LNCaP clone FGC (cell line): Measurements from ENCODE around the gene MSRB1.
"Not testable (repeated sequence)": the region's sequence is repeated elsewhere in the genome, so short reads cannot be mapped to it uniquely, and the experiment has no call there.

Source experiments
- DNase-seq: peaks from one replicate; pipeline ENCODE4 v3.0.0-alpha.2; 2011; ENCODE audit warnings: low read depth
- H3K4me3 ChIP-seq: 2 replicates; pipeline ENCODE4 v1.5.1; 2011; ENCODE audit warnings: mild to moderate bottlenecking, low read depth, low read length, control low read depth
- TF ChIP-seq, protein P1 (sequence below): IDR thresholded peaks from 2 replicates; pipeline ENCODE4 v1.5.1; 2012; ENCODE audit warnings: mild to moderate bottlenecking; ENCODE audit not compliant: control insufficient read depth, insufficient read depth; ENCODE audit errors: extremely low read depth

The MSRB1 gene

DNA sequence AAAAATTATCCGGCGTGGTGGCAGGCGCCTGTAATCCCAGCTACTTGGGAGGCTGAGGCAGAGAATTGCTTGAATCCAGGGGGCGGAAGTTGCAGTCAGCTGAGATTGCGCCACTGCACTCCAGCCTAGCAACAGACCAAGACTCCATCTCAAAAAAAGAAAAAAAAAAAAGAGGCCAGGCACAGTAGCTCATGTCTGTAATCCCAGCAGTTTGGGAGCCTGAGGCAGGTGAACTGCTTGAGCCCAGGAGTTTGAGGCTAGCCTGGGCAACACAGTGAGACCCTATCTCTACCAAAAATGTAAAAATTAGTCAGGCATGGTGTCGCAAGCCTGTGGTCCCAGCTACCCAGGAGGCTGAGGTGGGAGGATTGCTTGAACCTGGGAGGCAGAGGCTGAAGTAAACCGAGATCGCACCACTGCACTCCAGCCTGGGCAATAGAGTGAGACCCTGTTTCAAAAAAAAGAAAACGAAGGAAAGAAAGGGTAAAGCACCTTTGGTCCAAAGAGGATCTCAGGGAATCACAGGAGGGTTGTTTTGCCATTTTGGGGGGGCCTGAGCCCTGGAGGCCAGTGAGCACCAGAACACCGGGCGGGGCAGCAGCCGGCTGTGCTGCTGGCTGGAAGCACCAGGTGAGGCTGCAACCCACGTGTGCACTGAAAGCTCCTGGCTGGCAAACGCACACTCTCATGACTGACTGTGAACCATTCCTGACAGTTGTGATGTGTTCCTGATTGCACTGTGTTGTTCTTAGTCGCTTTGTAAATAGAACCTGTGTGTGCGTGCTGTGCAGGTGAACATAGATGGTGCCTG is 43.2 kb downstream of the MSRB1 start:
- peak; percentile 74 for DNase-seq

DNA sequence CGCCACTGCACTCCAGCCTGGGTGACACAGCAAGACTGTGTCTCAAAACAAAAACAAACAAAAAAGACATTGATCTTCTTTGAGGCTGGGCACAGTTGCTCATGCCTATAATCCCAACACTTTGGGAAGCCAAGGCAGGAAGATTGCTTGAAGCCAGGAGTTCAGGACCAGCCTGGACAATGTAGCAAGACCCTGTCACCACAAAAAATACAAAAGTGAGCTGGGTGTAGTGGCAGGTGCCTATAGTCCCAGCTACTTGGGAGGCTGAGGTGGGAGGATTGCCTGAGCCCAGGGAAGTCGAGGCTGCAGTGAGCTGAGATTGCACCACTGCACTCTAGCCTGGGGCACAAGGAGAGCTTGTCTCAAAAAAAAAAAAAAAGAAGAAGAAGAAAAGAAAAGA is 45.3 kb downstream of the MSRB1 start:
- not testable (repeated sequence) for DNase-seq, H3K4me3 ChIP-seq

More for the DNA sequence above, 43.2 kb downstream of the MSRB1 start:
- TF ChIP-seq, protein P1, sequence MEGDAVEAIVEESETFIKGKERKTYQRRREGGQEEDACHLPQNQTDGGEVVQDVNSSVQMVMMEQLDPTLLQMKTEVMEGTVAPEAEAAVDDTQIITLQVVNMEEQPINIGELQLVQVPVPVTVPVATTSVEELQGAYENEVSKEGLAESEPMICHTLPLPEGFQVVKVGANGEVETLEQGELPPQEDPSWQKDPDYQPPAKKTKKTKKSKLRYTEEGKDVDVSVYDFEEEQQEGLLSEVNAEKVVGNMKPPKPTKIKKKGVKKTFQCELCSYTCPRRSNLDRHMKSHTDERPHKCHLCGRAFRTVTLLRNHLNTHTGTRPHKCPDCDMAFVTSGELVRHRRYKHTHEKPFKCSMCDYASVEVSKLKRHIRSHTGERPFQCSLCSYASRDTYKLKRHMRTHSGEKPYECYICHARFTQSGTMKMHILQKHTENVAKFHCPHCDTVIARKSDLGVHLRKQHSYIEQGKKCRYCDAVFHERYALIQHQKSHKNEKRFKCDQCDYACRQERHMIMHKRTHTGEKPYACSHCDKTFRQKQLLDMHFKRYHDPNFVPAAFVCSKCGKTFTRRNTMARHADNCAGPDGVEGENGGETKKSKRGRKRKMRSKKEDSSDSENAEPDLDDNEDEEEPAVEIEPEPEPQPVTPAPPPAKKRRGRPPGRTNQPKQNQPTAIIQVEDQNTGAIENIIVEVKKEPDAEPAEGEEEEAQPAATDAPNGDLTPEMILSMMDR: no peak
- no peak overlapping the region; the same call in 1 of the 2 replicates for H3K4me3 ChIP-seq

GRCh38 chr16:1895949-1896675 is 46.9 kb downstream of the MSRB1 start:
- DNase-seq: no peak
- H3K4me3 ChIP-seq: no peak overlapping the region
- TF ChIP-seq, protein P1: no peak

GRCh38 chr16:1895068-1895467 is 47.9 kb downstream of the MSRB1 start:
- TF ChIP-seq, protein P1: no peak
- H3K4me3 ChIP-seq: no peak overlapping the region
- DNase-seq: no peak

DNA sequence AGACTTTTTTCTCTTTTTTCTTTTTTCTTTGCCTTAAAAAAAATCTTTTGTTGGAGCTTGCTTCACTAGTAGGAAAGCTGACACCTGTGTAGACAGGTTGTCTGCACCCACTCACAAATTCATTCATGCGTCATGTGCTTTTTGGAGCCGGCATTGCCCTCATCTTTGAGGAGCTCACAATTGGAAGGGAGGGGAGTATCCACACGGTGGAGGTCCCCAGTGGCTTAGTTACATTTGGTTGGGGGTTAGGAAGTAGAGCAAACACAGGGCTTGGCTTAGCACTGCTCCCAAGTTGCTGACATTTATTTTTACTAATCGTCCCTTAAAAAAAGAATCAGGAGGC is 52.3 kb downstream of the MSRB1 start:
- TF ChIP-seq, protein P1: no peak
- H3K4me3 ChIP-seq: no peak overlapping the region
- no peak for DNase-seq

DNA sequence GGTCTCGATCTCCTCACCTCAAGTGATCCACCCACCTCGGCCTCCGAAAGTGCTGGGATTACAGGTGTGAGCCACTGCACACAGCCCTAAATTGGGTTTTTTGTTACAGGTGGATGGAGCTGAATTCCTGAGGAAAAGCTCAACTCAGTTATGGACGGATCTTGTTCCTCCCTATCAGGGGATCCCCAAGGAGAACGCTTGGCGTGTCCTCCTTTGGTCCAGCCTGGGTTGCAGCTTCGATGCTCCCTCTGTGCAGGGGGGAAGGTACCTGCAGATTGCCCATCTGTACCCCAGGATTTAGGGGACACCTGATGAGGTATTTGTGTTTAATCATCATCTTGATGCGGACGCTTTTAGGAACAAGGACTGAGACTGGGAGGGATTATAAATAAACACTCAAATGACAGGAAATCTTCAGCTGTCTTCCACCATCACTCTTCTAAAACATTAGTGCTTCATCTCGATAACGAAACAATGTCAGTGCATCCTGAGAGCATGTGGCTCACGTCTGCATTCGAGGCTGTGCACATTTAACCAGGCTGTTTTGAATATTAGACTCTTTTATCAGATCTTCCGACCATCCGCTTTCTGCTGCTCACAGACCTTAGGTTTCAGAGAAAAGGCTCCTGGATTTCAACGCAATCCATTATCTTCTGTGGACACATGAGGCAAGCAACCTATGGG is 52.8 kb downstream of the MSRB1 start:
- no peak overlapping the region for H3K4me3 ChIP-seq
- DNase-seq: no peak
- TF ChIP-seq, protein P1: no peak
